GM18951 (cell line): ENCODE measurements around the gene DPP9.

Experiments
- POLR2A ChIP-seq: IDR thresholded peaks from 4 replicates; pipeline ENCODE4 v1.6.1; 2011; ENCODE audit warnings: mild to moderate bottlenecking; ENCODE audit not compliant: insufficient read length, insufficient read depth; ENCODE audit errors: extremely low read depth
- in situ Hi-C: fragments of 300-500 bp; cut with MboI; formaldehyde crosslinking; loops from one replicate; pipeline ENCODE4 v1.12.0; 2022; ENCODE audit warnings: low sequenced_read_pairs, mixed read lengths, inconsistent platforms; ENCODE audit not compliant: unreplicated experiment

DPP9 gene

GRCh38 chr19:4638828-4639530 lies 84.7 kb downstream of the DPP9 start, which contains the start of gene TNFAIP8L1:
TSS of gene TNFAIP8L1 (plus strand) at chr19:4639516. CDS start at chr19:4651870, 12,354 bp downstream.
- no peak for TF ChIP-seq POLR2A

GRCh38 chr19:4638317-4638716 lies 85.3 kb downstream of the DPP9 start:
- in situ Hi-C loops: no loop called here
- TF ChIP-seq POLR2A: no peak

More at GRCh38 chr19:4638828-4639530, 84.7 kb downstream of the DPP9 start, which contains the start of gene TNFAIP8L1:
- in situ Hi-C loops: no loop called here

GRCh38 chr19:4636761-4637160 lies 86.9 kb downstream of the DPP9 start:
- TF ChIP-seq POLR2A: no peak
- in situ Hi-C loops: no loop called here

GRCh38 chr19:4636151-4636717 lies 87.4 kb downstream of the DPP9 start:
- no peak for TF ChIP-seq POLR2A
- in situ Hi-C loops: no loop called here

GRCh38 chr19:4635754-4636116 lies 87.9 kb downstream of the DPP9 start:
- in situ Hi-C loops: no loop called here
- no peak for TF ChIP-seq POLR2A

GRCh38 chr19:4633140-4633967 lies 90.3 kb downstream of the DPP9 start:
- no peak for TF ChIP-seq POLR2A
- in situ Hi-C loops: no loop called here
